Endodermal cell (in vitro differentiated cells): ENCODE data around the gene OXT. TPM values are rescaled to one million over a fixed set of nuclear protein-coding genes. Genes with fewer than 3 reads are reported as not detected.
"Not testable (repeated sequence)": the region's sequence is repeated elsewhere in the genome, so short reads cannot be mapped to it uniquely, and the experiment has no call there.

Experiments used
- DNase-seq: peaks from one replicate; pipeline ENCODE4 v3.0.0-alpha.2; 2017
- H3K27ac ChIP-seq: 2 replicates; pipeline ENCODE4 v1.5.1; 2013; ENCODE audit warnings: mild to moderate bottlenecking, low read depth, low read length, moderate library complexity
- H3K27me3 ChIP-seq: 2 replicates; pipeline ENCODE4 v1.6.1; 2013; ENCODE audit warnings: mild to moderate bottlenecking, low read length, moderate library complexity; ENCODE audit not compliant: insufficient read depth, control insufficient read depth, poor library complexity, severe bottlenecking
- H3K36me3 ChIP-seq: 2 replicates; pipeline ENCODE4 v1.7.0; 2013; ENCODE audit warnings: mild to moderate bottlenecking, low read length, moderate library complexity; ENCODE audit not compliant: control insufficient read depth, insufficient read depth
- H3K4me1 ChIP-seq: one replicate; pipeline ENCODE4 v1.7.0; 2013; ENCODE audit warnings: low read length; ENCODE audit not compliant: control insufficient read depth, insufficient read depth
- H3K4me3 ChIP-seq: 2 replicates; pipeline ENCODE4 v1.5.1; 2013; ENCODE audit warnings: mild to moderate bottlenecking, low read length, moderate library complexity
- H3K9ac ChIP-seq: 2 replicates; pipeline ENCODE4 v1.6.1; 2013; ENCODE audit warnings: mild to moderate bottlenecking, low read length, moderate library complexity; ENCODE audit not compliant: poor library complexity, severe bottlenecking; ENCODE audit errors: extremely low read depth
- H3K9me3 ChIP-seq: 2 replicates; pipeline ENCODE4 v1.6.1; 2013; ENCODE audit warnings: mild to moderate bottlenecking, low read length, moderate library complexity; ENCODE audit not compliant: control insufficient read depth
- H3K27ac Mint-ChIP-seq: 2 replicates; pipeline ENCODE4 v1.8.0; 2020; ENCODE audit warnings: mixed read lengths
- H3K27me3 Mint-ChIP-seq: 2 replicates; pipeline ENCODE4 v1.8.0; 2021; ENCODE audit warnings: mild to moderate bottlenecking, mixed read lengths; ENCODE audit not compliant: insufficient read depth
- H3K36me3 Mint-ChIP-seq: 2 replicates; pipeline ENCODE4 v1.8.0; 2020; ENCODE audit warnings: low read depth, mixed read lengths
- H3K4me1 Mint-ChIP-seq: 2 replicates; pipeline ENCODE4 v1.8.0; 2020; ENCODE audit warnings: mixed read lengths
- H3K4me3 Mint-ChIP-seq: 2 replicates; pipeline ENCODE4 v1.8.0; 2020; ENCODE audit warnings: mild to moderate bottlenecking, moderate library complexity, mixed read lengths
- H3K9me3 Mint-ChIP-seq: 2 replicates; pipeline ENCODE4 v1.8.0; 2020; ENCODE audit warnings: mild to moderate bottlenecking, mixed read lengths
- WGBS, 2 experiments: methylation state at CpG; one replicate each; pipeline versions ENCODE4 v1.1.5 to v1.1.7; 2013; ENCODE audit warnings: missing lambda C conversion rate in 2 of 2, mixed read lengths in 1 of 2; ENCODE audit not compliant: insufficient coverage in 1 of 2, insufficient read length in 1 of 2; 5-methylcytosine and 5-hydroxymethylcytosine counted together
- total RNA-seq, 2 donors: library from RNA; stranded (reverse); fragmentation: NEBNext Ultra II Directional in 1 of 2; extraction: Animal tissue kit (Norgen Biotek cat#: 25700) in 1 of 2; gene quantifications; 2 replicates in 1 of 2; 3 replicates in 1 of 2; pipeline ENCODE4 v1.2.1, GENCODE V29; 2021
- TF ChIP-seq, protein P1 (sequence below): fragments of 200-600 bp; sonication (generic); conservative IDR thresholded peaks from 2 replicates; pipeline ENCODE4 v1.5.0; 2021; ENCODE audit warnings: antibody characterized with exemption, mild to moderate bottlenecking

OXT gene
- total RNA-seq, 2 donors from 2014 or later, result not detected

DNA sequence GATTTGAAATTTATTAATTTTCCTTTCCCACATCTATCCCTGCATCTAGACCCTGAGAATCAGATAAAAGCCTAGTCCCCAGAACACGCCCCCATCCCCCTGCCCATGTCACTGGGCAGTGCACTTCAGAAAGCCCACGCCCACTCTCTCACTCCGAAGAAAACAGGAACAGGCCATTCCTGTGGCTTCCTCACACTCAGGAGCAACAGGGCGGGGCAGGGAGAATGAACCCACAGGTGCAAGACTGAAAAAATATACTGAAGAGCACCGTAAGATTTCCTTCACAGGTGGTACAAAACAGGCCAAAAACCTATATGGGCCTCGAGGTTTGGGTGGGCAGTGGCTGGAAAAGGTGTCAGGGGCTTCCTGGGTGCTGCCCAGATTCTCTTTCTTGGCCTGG, 3.4 kb downstream of the OXT start:
- Histone ChIP-seq H3K4me3 (no peak overlapping the region), H3K27me3 (peaks cover 54% of the 10 kb centered on the region), H3K27ac (no peak overlapping the region), H3K9ac (no peak overlapping the region), H3K9me3 (no peaks in the 10 kb centered on the region), H3K36me3 (no peaks in the 10 kb centered on the region), H3K4me1 (no peaks in the 10 kb centered on the region)
- Mint-ChIP-seq H3K36me3 (no peaks in the 10 kb centered on the region), H3K9me3 (peaks cover 1% of the 10 kb centered on the region), H3K4me3 (no peak overlapping the region), H3K27ac (no peak overlapping the region), H3K4me1 (no peaks in the 10 kb centered on the region), H3K27me3 (peaks cover 80% of the 10 kb centered on the region)
- 87 to 89% methylated on average over 4 to 6 of the region's 6 CpGs for WGBS, 2 experiments
- TF ChIP-seq, protein P1, sequence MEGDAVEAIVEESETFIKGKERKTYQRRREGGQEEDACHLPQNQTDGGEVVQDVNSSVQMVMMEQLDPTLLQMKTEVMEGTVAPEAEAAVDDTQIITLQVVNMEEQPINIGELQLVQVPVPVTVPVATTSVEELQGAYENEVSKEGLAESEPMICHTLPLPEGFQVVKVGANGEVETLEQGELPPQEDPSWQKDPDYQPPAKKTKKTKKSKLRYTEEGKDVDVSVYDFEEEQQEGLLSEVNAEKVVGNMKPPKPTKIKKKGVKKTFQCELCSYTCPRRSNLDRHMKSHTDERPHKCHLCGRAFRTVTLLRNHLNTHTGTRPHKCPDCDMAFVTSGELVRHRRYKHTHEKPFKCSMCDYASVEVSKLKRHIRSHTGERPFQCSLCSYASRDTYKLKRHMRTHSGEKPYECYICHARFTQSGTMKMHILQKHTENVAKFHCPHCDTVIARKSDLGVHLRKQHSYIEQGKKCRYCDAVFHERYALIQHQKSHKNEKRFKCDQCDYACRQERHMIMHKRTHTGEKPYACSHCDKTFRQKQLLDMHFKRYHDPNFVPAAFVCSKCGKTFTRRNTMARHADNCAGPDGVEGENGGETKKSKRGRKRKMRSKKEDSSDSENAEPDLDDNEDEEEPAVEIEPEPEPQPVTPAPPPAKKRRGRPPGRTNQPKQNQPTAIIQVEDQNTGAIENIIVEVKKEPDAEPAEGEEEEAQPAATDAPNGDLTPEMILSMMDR, result no peak
- no peak for DNase-seq

- not testable (repeated sequence) for DNase-seq, H3K9me3 ChIP-seq, H3K4me3 ChIP-seq, H3K4me1 Mint-ChIP-seq, H3K4me3 Mint-ChIP-seq, H3K27ac Mint-ChIP-seq, H3K4me1 ChIP-seq, H3K9ac ChIP-seq, H3K36me3 Mint-ChIP-seq, H3K27ac ChIP-seq, H3K36me3 ChIP-seq, H3K9me3 Mint-ChIP-seq
- 90 to 93% methylated on average over 5 to 6 of the region's 6 CpGs for WGBS, 2 experiments
- H3K27me3 ChIP-seq, result peaks cover 59% of the 10 kb centered on the region
- H3K27me3 Mint-ChIP-seq, result peaks cover 85% of the 10 kb centered on the region
Observed at GRCh38 chr20:3075315-3075714, 3.9 kb downstream of the OXT start.

DNA sequence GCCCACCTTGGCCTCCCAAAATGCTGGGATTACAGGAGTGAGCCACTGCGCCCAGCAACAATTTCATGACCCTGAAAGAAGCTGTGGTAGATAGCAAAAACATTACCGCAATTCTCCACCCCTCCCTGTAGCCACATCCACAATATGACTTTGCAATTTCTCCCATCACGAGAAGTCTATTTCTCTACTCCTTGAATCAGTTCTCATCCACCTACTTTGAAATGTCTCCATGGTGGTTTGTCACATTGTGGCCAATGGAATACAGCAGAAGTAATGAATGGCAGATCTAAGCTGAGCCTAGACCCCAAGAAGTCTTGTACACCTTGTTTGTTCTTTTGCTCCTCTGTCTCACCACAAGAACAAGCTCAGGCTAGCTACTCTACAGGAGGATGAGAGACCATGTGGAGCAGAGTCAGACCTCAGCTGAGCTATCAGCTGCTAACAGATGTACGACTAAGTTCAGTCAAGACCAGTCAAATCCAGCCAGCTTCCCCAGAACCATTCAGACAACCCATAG, 6.3 kb downstream of the OXT start:
- H3K9me3 Mint-ChIP-seq, result no peaks in the 10 kb centered on the region
- Histone ChIP-seq H3K4me3 (no peak overlapping the region), H3K4me1 (no peaks in the 10 kb centered on the region), H3K9me3 (no peaks in the 10 kb centered on the region), H3K27me3 (peaks cover 59% of the 10 kb centered on the region), H3K36me3 (no peaks in the 10 kb centered on the region), H3K27ac (no peak overlapping the region), H3K9ac (no peak overlapping the region)
- no peaks in the 10 kb centered on the region for H3K36me3 Mint-ChIP-seq
- no peaks in the 10 kb centered on the region for H3K4me1 Mint-ChIP-seq
- TF ChIP-seq, protein P1, result no peak
- DNase-seq, result no peak
- H3K27me3 Mint-ChIP-seq, result peaks cover 83% of the 10 kb centered on the region
- 89 to 95% methylated on average over 4 of the region's 4 CpGs for WGBS, 2 experiments
- no peak overlapping the region for H3K4me3 Mint-ChIP-seq
- H3K27ac Mint-ChIP-seq, result no peak overlapping the region

- H3K9ac ChIP-seq, result no peak overlapping the region
- H3K4me3 ChIP-seq, result no peak overlapping the region
- peaks cover 67% of the 10 kb centered on the region for H3K27me3 ChIP-seq
- Mint-ChIP-seq H3K9me3 (no peaks in the 10 kb centered on the region), H3K36me3 (no peaks in the 10 kb centered on the region), H3K27me3 (peaks cover 74% of the 10 kb centered on the region), H3K4me1 (no peaks in the 10 kb centered on the region), H3K4me3 (no peak overlapping the region), H3K27ac (no peak overlapping the region)
- DNase-seq, result no peak
- TF ChIP-seq, protein P1, result no peak
- H3K4me1 ChIP-seq, result no peaks in the 10 kb centered on the region
- no peak overlapping the region for H3K27ac ChIP-seq
- WGBS, 2 experiments, result 75 to 86% methylated on average over 3 to 6 of the region's 6 CpGs
- H3K9me3 ChIP-seq, result no peaks in the 10 kb centered on the region
- no peaks in the 10 kb centered on the region for H3K36me3 ChIP-seq
Observed at GRCh38 chr20:3080939-3081388, 9.5 kb downstream of the OXT start.
